Psoas muscle (tissue), 8 donors: ENCODE results near the gene KRT1. TPM values are rescaled to one million over a fixed set of nuclear protein-coding genes. Genes with fewer than 3 reads are reported as not detected.

ENCODE experiments used
- ATAC-seq, 4 donors: fragments of 200-7000 bp; cut with Tn5 transposase; one replicate each; pipeline ENCODE4 v1.9.1; 2020; ENCODE audit warnings: moderate library complexity in 3 of 4, mild to moderate bottlenecking in 2 of 4
- DNase-seq, 2 donors: peaks; one replicate each; pipeline ENCODE4 v3.0.0-alpha.2; 2020
- H3K27ac ChIP-seq: fragments of 200-600 bp; one replicate; pipeline ENCODE4 v1.8.0; 2022
- H3K27me3 ChIP-seq, 3 donors: fragments of 200-600 bp in 1 of 3; one replicate each; pipeline versions ENCODE4 v1.6.1 to v1.8.0; 2013 to 2022; ENCODE audit warnings: low read length in 2 of 3, mild to moderate bottlenecking in 2 of 3, moderate library complexity in 1 of 3; ENCODE audit not compliant: insufficient read depth in 3 of 3
- H3K36me3 ChIP-seq, 2 donors: fragments of 200-600 bp in 1 of 2; one replicate each; pipeline versions ENCODE4 v1.6.1 to v1.8.0; 2013 to 2022; ENCODE audit warnings: low read depth in 1 of 2, mild to moderate bottlenecking in 1 of 2, moderate library complexity in 1 of 2; ENCODE audit not compliant: insufficient read depth in 1 of 2
- H3K4me1 ChIP-seq: fragments of 200-600 bp; one replicate; pipeline ENCODE4 v1.8.0; 2022
- H3K4me3 ChIP-seq: fragments of 200-600 bp; one replicate; pipeline ENCODE4 v1.8.0; 2022; ENCODE audit warnings: mild to moderate bottlenecking
- H3K9me3 ChIP-seq: fragments of 200-600 bp; one replicate; pipeline ENCODE4 v1.8.0; 2022
- CTCF ChIP-seq: fragments of 200-600 bp; IDR thresholded peaks from one replicate; pipeline ENCODE4 v1.8.0; 2022; ENCODE audit warnings: antibody characterized with exemption
- WGBS, 3 donors: extraction: QIAGEN DNeasy Blood & Tissue Kit; methylation state at CpG; one replicate each; pipeline versions ENCODE4 v1.1.6 to v1.1.7; 2013; 5-methylcytosine and 5-hydroxymethylcytosine counted together
- intact Hi-C, 2 donors: fragments of 100-400 bp; cut with DNase I; formaldehyde crosslinking; loops; one replicate each; pipeline versions ENCODE4 v1.11.0 to v1.14.2; 2022
- polyA plus RNA-seq, 3 donors: library from polyadenylated mRNA; stranded (reverse); fragments of 200-250 nt; gene quantifications; one replicate each; pipeline ENCODE4 v1.2.3, GENCODE V29; 2013
- total RNA-seq, 4 donors: library from RNA; stranded (reverse); fragmentation: NEBNext Ultra II Directional in 2 of 4; extraction: Animal tissue kit (Norgen Biotek cat#: 25700) in 2 of 4; gene quantifications; one replicate each; pipeline versions ENCODE4 v1.2.1 to v1.2.4, GENCODE V29; 2021 to 2023
- donor health status: healthy with polysubstance abuse.
- donor health status: DM: no; HTN: no; CAD: no; lungs with moderate emphysema.
- donor health status: Bipolar disorder and iron deficiency.
- donor health status: healthy.
- donor health status: DM: yes; HTN: yes; CAD: no.
- donor health status: DM: no; HTN: no; CAD: no.
- donor health status: DM: no; HTN: no; CAD: no.
- donor health status: DM: yes; HTN: yes; CAD: no.

KRT1 gene
- total and polyA plus RNA-seq, 7 donors: 0.13 to 1.1 (median 0.20) TPM; not detected in 3

DNA sequence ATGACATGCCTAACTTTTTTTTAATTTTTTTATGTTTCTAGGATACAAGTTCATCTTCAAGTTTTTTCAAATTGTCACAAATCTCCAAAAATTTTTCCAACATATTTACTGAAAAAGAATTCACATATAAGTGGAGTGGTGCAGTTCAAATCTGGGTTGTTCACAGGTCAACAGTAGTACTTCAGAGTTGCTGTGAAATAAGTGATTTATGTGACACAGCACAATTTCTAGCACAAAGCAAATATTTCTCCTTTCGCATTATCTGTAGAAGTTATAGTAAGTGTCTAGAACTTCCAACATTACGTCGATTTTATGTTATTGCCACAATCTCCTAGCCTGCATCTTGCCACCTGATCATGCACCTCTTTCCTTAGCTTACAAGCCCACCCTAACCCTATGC, 18.5 kb downstream of the KRT1 start:
- Histone ChIP-seq H3K9me3 (no peaks in the 10 kb centered on the region), H3K27me3 (peaks cover 0 to 35% (median 0%) of the 10 kb centered on the region in 3 donors), H3K27ac (no peak overlapping the region), H3K4me3 (no peak overlapping the region), H3K4me1 (no peaks in the 10 kb centered on the region), H3K36me3 (no peaks in the 10 kb centered on the region)
- no peak for TF ChIP-seq CTCF
- ATAC-seq: no peak
- intact Hi-C loops: no loop called here
- 87 to 94% (median 91%) methylated on average over 3 of the region's 3 CpGs for WGBS, 3 donors
- DNase-seq: no peak

- TF ChIP-seq CTCF: no peak
- no peak overlapping the region for H3K27ac ChIP-seq
- ATAC-seq (no peak), DNase-seq (no peak)
- 66 to 77% (median 75%) methylated on average over 3 of the region's 3 CpGs for WGBS, 3 donors
- no peaks in the 10 kb centered on the region for H3K36me3 ChIP-seq
- H3K4me3 ChIP-seq: no peak overlapping the region
- H3K4me1 ChIP-seq: no peaks in the 10 kb centered on the region
- H3K9me3 ChIP-seq: no peaks in the 10 kb centered on the region
- intact Hi-C loops: no loop called here
- peaks cover 0 to 35% (median 1%) of the 10 kb centered on the region in 3 donors for H3K27me3 ChIP-seq
Observed at GRCh38 chr12:52660934-52661499, 19.2 kb downstream of the KRT1 start.

GRCh38 chr12:52659951-52660350, 20.3 kb downstream of the KRT1 start:
- intact Hi-C loops: no loop called here
- no peak for TF ChIP-seq CTCF
- 75 to 82% (median 77%) methylated on average over 4 of the region's 4 CpGs for WGBS, 3 donors

GRCh38 chr12:52659395-52659794, 20.8 kb downstream of the KRT1 start:
- no peak for ATAC-seq
- Histone ChIP-seq H3K36me3 (no peaks in the 10 kb centered on the region), H3K27ac (no peak overlapping the region), H3K9me3 (no peaks in the 10 kb centered on the region), H3K27me3 (peaks cover 1 to 25% (median 2%) of the 10 kb centered on the region in 3 donors), H3K4me3 (no peak overlapping the region), H3K4me1 (no peaks in the 10 kb centered on the region)
- TF ChIP-seq CTCF: no peak
- no peak for DNase-seq
- WGBS, 3 donors: 52 to 54% (median 54%) methylated on average over 7 of the region's 7 CpGs
- intact Hi-C loops: no loop called here

More at GRCh38 chr12:52659951-52660350, 20.3 kb downstream of the KRT1 start:
- H3K36me3 ChIP-seq: no peaks in the 10 kb centered on the region
- ATAC-seq (no peak), DNase-seq (no peak)
- H3K27ac ChIP-seq: no peak overlapping the region
- no peak overlapping the region for H3K4me3 ChIP-seq
- no peaks in the 10 kb centered on the region for H3K9me3 ChIP-seq
- H3K4me1 ChIP-seq: no peaks in the 10 kb centered on the region
- peaks cover 0 to 26% (median 1%) of the 10 kb centered on the region in 3 donors for H3K27me3 ChIP-seq

DNA sequence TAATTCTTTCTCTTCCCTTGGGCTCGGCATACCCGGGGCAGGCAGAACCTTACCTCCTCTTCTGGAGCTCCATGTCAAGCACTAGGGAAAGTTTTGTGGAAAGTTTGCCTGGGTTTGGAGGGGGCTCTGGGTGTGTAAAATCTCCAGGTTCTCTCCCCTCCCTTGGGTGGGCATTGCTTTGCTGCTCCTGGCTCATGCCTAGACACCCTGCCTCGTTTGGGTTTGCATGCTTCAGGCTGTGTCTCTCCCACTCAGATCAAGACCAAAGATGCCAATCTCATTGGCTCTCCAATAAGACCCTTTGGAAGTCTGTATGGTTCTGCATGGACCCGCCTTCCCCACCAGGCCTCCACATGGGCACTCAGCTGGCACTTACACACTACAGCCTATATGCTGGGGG, 22.0 kb downstream of the KRT1 start:
- Histone ChIP-seq H3K9me3 (no peaks in the 10 kb centered on the region), H3K27ac (no peak overlapping the region), H3K36me3 (no peaks in the 10 kb centered on the region), H3K27me3 (peaks cover 1 to 20% (median 3%) of the 10 kb centered on the region in 3 donors), H3K4me1 (no peaks in the 10 kb centered on the region), H3K4me3 (no peak overlapping the region)
- 59 to 70% (median 62%) methylated on average over 4 of the region's 4 CpGs for WGBS, 3 donors
- TF ChIP-seq CTCF: no peak
- ATAC-seq (no peak), DNase-seq (no peak)
- intact Hi-C loops: no loop called here
